ENCODE data around the gene ELOVL6.
"Not testable (repeated sequence)": the region's sequence is repeated elsewhere in the genome, so short reads cannot be mapped to it uniquely, and the experiment has no call there.

The ELOVL6 gene

GRCh38 chr4:110196206-110196870 is 2.1 kb downstream of the ELOVL6 start:
- peak; percentile 36 for DNase-seq

GRCh38 chr4:110195561-110196205 is 2.7 kb downstream of the ELOVL6 start:
- peak; percentile 22 for DNase-seq

GRCh38 chr4:110193822-110194761 is 4.3 kb downstream of the ELOVL6 start:
- peak; percentile 88 for DNase-seq

- not testable (repeated sequence) for DNase-seq
These were observed 5.1 kb downstream of the ELOVL6 start for GRCh38 chr4:110193287-110193686.

- no peak for DNase-seq
These were observed 8.2 kb downstream of the ELOVL6 start for GRCh38 chr4:110190249-110190648.

GRCh38 chr4:110188113-110188512 is 10.3 kb downstream of the ELOVL6 start:
- DNase-seq: no peak

GRCh38 chr4:110184791-110185155 is 13.6 kb downstream of the ELOVL6 start:
- DNase-seq: no peak

- no peak for DNase-seq
These were observed 14.2 kb downstream of the ELOVL6 start for GRCh38 chr4:110184140-110184790.

- DNase-seq: no peak
These were observed 14.8 kb downstream of the ELOVL6 start for GRCh38 chr4:110183643-110184042.

- DNase-seq: no peak
These were observed 15.4 kb downstream of the ELOVL6 start for GRCh38 chr4:110183058-110183457.

- no peak for DNase-seq
These were observed 16.5 kb downstream of the ELOVL6 start for GRCh38 chr4:110181890-110182289.

GRCh38 chr4:110175634-110176033 is 22.8 kb downstream of the ELOVL6 start:
- DNase-seq: no peak

- DNase-seq: no peak
These were observed 25.4 kb downstream of the ELOVL6 start for GRCh38 chr4:110172972-110173371.

- DNase-seq: no peak
These were observed 26.4 kb downstream of the ELOVL6 start for GRCh38 chr4:110171971-110172370.

- no peak for DNase-seq
These were observed 27.6 kb downstream of the ELOVL6 start for GRCh38 chr4:110170861-110171260.

GRCh38 chr4:110165382-110166286 is 32.8 kb downstream of the ELOVL6 start:
- DNase-seq: peak; percentile 59

GRCh38 chr4:110164856-110165255 is 33.6 kb downstream of the ELOVL6 start:
- peak; percentile 11 for DNase-seq

- no peak for DNase-seq
These were observed 34.2 kb downstream of the ELOVL6 start for GRCh38 chr4:110164251-110164650.

GRCh38 chr4:110163327-110164069 is 34.9 kb downstream of the ELOVL6 start:
- DNase-seq: no peak

GRCh38 chr4:110160618-110161017 is 37.8 kb downstream of the ELOVL6 start:
- DNase-seq: no peak

- no peak for DNase-seq
These were observed 38.9 kb downstream of the ELOVL6 start for GRCh38 chr4:110159541-110159940.

Measured in CD4-positive, alpha-beta T cell treated with Interleukin-21 for 1 hour (primary cell).